ENCODE measurements around the gene SOX6.

GRCh38 chr11:16385099-16385498 lies 28.8 kb upstream of the SOX6 start:
- TF ChIP-seq CTCF (IDR thresholded peaks at IDR 0.05; ENCODE audit: low read length): no peak
- no peak for TF ChIP-seq EZH2 (IDR thresholded peaks at IDR 0.05; ENCODE audit: borderline replicate concordance, low read length)
